HEK293 (cell line): ENCODE results near the gene LPIN1.

Experiments
- AEBP2 ChIP-seq: fragments of 450-650 bp; formaldehyde crosslinking; IDR thresholded peaks from 2 replicates; pipeline ENCODE4 v1.5.1; 2016; ENCODE audit warnings: missing biosample characterization, missing genetic modification characterization, borderline replicate concordance
- HOXD13 ChIP-seq: sonication (generic); formaldehyde crosslinking; IDR thresholded peaks from 2 replicates; pipeline ENCODE4 v1.8.0; 2022; ENCODE audit warnings: missing genetic modification reagents, borderline replicate concordance
- KLF9 ChIP-seq: fragments of 450-650 bp; formaldehyde crosslinking; IDR thresholded peaks from 2 replicates; pipeline ENCODE4 v1.5.1; 2016; ENCODE audit warnings: missing biosample characterization, missing genetic modification characterization, low read depth
- PBX3 ChIP-seq: sonication (generic); formaldehyde crosslinking; IDR thresholded peaks from 2 replicates; pipeline ENCODE4 v1.8.1; 2022; ENCODE audit warnings: mild to moderate bottlenecking, moderate library complexity, missing genetic modification reagents
- PRDM2 ChIP-seq: fragments of 450-650 bp; formaldehyde crosslinking; IDR thresholded peaks from 2 replicates; pipeline ENCODE4 v1.5.1; 2016; ENCODE audit warnings: missing biosample characterization, missing genetic modification characterization, borderline replicate concordance
- SP7 ChIP-seq: fragments of 450-650 bp; formaldehyde crosslinking; IDR thresholded peaks from 2 replicates; pipeline ENCODE4 v1.5.1; 2016; ENCODE audit warnings: missing biosample characterization, missing genetic modification characterization
- TRIM28 ChIP-seq: IDR thresholded peaks from 2 replicates; pipeline ENCODE4 v1.6.1; 2011; ENCODE audit warnings: low read length, control low read depth, borderline replicate concordance
- YY2 ChIP-seq: fragments of 450-650 bp; formaldehyde crosslinking; IDR thresholded peaks from 2 replicates; pipeline ENCODE4 v1.5.1; 2016; ENCODE audit warnings: missing biosample characterization, missing genetic modification characterization
- ZBTB49 ChIP-seq: fragments of 450-650 bp; formaldehyde crosslinking; IDR thresholded peaks from 2 replicates; pipeline ENCODE4 v1.5.1; 2016; ENCODE audit warnings: missing biosample characterization, missing genetic modification characterization, low read depth
- ZBTB6 ChIP-seq: fragments of 450-650 bp; formaldehyde crosslinking; IDR thresholded peaks from 2 replicates; pipeline ENCODE4 v1.5.1; 2017; ENCODE audit warnings: missing biosample characterization, missing genetic modification characterization
- ZFP3 ChIP-seq: fragments of 450-650 bp; formaldehyde crosslinking; IDR thresholded peaks from 2 replicates; pipeline ENCODE4 v1.5.1; 2016; ENCODE audit warnings: low read depth, missing biosample characterization, missing genetic modification characterization
- ZNF112 ChIP-seq: fragments of 450-650 bp; formaldehyde crosslinking; IDR thresholded peaks from 2 replicates; pipeline ENCODE4 v1.5.0; 2017; ENCODE audit warnings: missing biosample characterization, missing genetic modification characterization
- ZNF132 ChIP-seq: fragments of 450-650 bp; formaldehyde crosslinking; IDR thresholded peaks from 2 replicates; pipeline ENCODE4 v1.5.1; 2017; ENCODE audit warnings: missing biosample characterization, missing genetic modification characterization, borderline replicate concordance
- ZNF148 ChIP-seq: fragments of 450-650 bp; formaldehyde crosslinking; IDR thresholded peaks from 2 replicates; pipeline ENCODE4 v1.5.0; 2017; ENCODE audit warnings: missing biosample characterization, missing genetic modification characterization, borderline replicate concordance
- ZNF324 ChIP-seq: fragments of 450-650 bp; formaldehyde crosslinking; IDR thresholded peaks from 2 replicates; pipeline ENCODE4 v1.5.1; 2016; ENCODE audit warnings: missing biosample characterization, missing genetic modification characterization
- ZNF341 ChIP-seq: fragments of 450-650 bp; formaldehyde crosslinking; IDR thresholded peaks from 2 replicates; pipeline ENCODE4; 2016; ENCODE audit warnings: low read depth, missing biosample characterization, missing genetic modification characterization
- ZNF37A ChIP-seq: fragments of 450-650 bp; IDR thresholded peaks from 2 replicates; pipeline ENCODE4 v1.5.1; 2018; ENCODE audit warnings: missing biosample characterization, missing genetic modification characterization
- ZNF391 ChIP-seq: fragments of 450-650 bp; formaldehyde crosslinking; IDR thresholded peaks from 2 replicates; pipeline ENCODE4 v1.5.1; 2016; ENCODE audit warnings: low read depth, missing biosample characterization, missing genetic modification characterization, borderline replicate concordance
- ZNF544 ChIP-seq: fragments of 450-650 bp; formaldehyde crosslinking; IDR thresholded peaks from 2 replicates; pipeline ENCODE4 v1.5.0; 2017; ENCODE audit warnings: missing biosample characterization, missing genetic modification characterization
- ZSCAN5A ChIP-seq: fragments of 450-650 bp; formaldehyde crosslinking; IDR thresholded peaks from 2 replicates; pipeline ENCODE4 v1.5.1; 2016; ENCODE audit warnings: missing biosample characterization, missing genetic modification characterization

Gene LPIN1

GRCh38 chr2:11743846-11744553 lies 2.4 kb upstream of the LPIN1 start (continued):
- peak; percentile 100 for TF ChIP-seq ZSCAN5A (tag by site-specific recombination)
- no peak for TF ChIP-seq PBX3
- TF ChIP-seq ZNF148 = no peak
- TF ChIP-seq ZFP3 = no peak
- TF ChIP-seq ZBTB6 (tag by site-specific recombination) = peak; percentile 74; the same call in 1 of the 2 replicates
- no peak for TF ChIP-seq ZNF544 (tag by site-specific recombination)
- TF ChIP-seq ZNF341 (tag by site-specific recombination) = peak; percentile 91
- TF ChIP-seq ZBTB49 (tag by site-specific recombination) = no peak
- TF ChIP-seq AEBP2 = no peak
- TF ChIP-seq ZNF132 (tag by site-specific recombination) = no peak
- no peak for TF ChIP-seq HOXD13 (CRISPR knock-in tag)
- TF ChIP-seq ZNF391 = peak; percentile 80; the same call in 1 of the 2 replicates
- TF ChIP-seq TRIM28 = peak; percentile 97
- TF ChIP-seq YY2 = no peak
- TF ChIP-seq ZNF112 (tag by site-specific recombination) = no peak
- TF ChIP-seq PRDM2 (tag by site-specific recombination) = no peak
- no peak for TF ChIP-seq ZNF37A (tag by site-specific recombination)
- peak; percentile 56; the same call in 1 of the 2 replicates for TF ChIP-seq KLF9 (tag by site-specific recombination)
- TF ChIP-seq ZNF324 (tag by site-specific recombination) = peak; percentile 83; the same call in 1 of the 2 replicates
- TF ChIP-seq SP7 (tag by site-specific recombination) = peak; percentile 86
